ENCODE data around the gene SORCS3.
A peak's percentile ranks its signal among the peaks of the same experiment; 100 is the strongest.

SORCS3 gene

GRCh38 chr10:104766341-104766740 is 125.3 kb downstream of the SORCS3 start:
- no peak overlapping the region for H3K27ac ChIP-seq (replicated peaks)
- no peak for DNase-seq (ENCODE audit: low read depth in 1 of 2, low spot score in 1 of 2)
- H3K4me3 ChIP-seq (replicated peaks; ENCODE audit: insufficient read depth, low read length) = no peak overlapping the region
- TF ChIP-seq GABPA (IDR thresholded peaks at IDR 0.05; ENCODE audit: low read depth) = no peak
- no peaks in the 10 kb centered on the region for H3K27me3 ChIP-seq (ENCODE audit: insufficient read depth, poor library complexity, severe bottlenecking)

GRCh38 chr10:104767282-104767681 is 126.2 kb downstream of the SORCS3 start:
- Histone ChIP-seq H3K27ac (replicated peaks) (no peak overlapping the region), H3K27me3 (ENCODE audit: insufficient read depth, poor library complexity, severe bottlenecking) (no peaks in the 10 kb centered on the region), H3K4me3 (replicated peaks; ENCODE audit: insufficient read depth, low read length) (no peak overlapping the region)
- TF ChIP-seq CTCF (IDR thresholded peaks at IDR 0.05; ENCODE audit: insufficient read depth, low read length) = no peak
- TF ChIP-seq POLR2AphosphoS5 (IDR thresholded peaks at IDR 0.05; ENCODE audit: low read depth) = no peak
- no peak for TF ChIP-seq REST (IDR thresholded peaks at IDR 0.05; ENCODE audit: insufficient replicate concordance, low read depth)
- no peak for TF ChIP-seq SPI1 (IDR thresholded peaks at IDR 0.05; ENCODE audit: borderline replicate concordance, low read depth)
- no peak for TF ChIP-seq GABPA (IDR thresholded peaks at IDR 0.05; ENCODE audit: low read depth)
- DNase-seq (ENCODE audit: low read depth in 1 of 2, low spot score in 1 of 2) = peak in 1 of 2 experiments; percentile 6

- Histone ChIP-seq H3K27me3 (ENCODE audit: insufficient read depth, poor library complexity, severe bottlenecking) (no peaks in the 10 kb centered on the region), H3K4me3 (replicated peaks; ENCODE audit: insufficient read depth, low read length) (no peak overlapping the region), H3K27ac (replicated peaks) (no peak overlapping the region)
- DNase-seq (ENCODE audit: low read depth in 1 of 2, low spot score in 1 of 2) = no peak
- no peak for TF ChIP-seq GABPA (IDR thresholded peaks at IDR 0.05; ENCODE audit: low read depth)
- TF ChIP-seq SPI1 (IDR thresholded peaks at IDR 0.05; ENCODE audit: borderline replicate concordance, low read depth) = no peak
- TF ChIP-seq CTCF (IDR thresholded peaks at IDR 0.05; ENCODE audit: insufficient read depth, low read length) = no peak
- no peak for TF ChIP-seq REST (IDR thresholded peaks at IDR 0.05; ENCODE audit: insufficient replicate concordance, low read depth)
These were observed 126.7 kb downstream of the SORCS3 start for GRCh38 chr10:104767745-104768144.

GRCh38 chr10:104773105-104773504 is 132.0 kb downstream of the SORCS3 start:
- Histone ChIP-seq H3K27me3 (ENCODE audit: insufficient read depth, poor library complexity, severe bottlenecking) (no peaks in the 10 kb centered on the region), H3K27ac (replicated peaks) (no peak overlapping the region), H3K4me3 (replicated peaks; ENCODE audit: insufficient read depth, low read length) (no peak overlapping the region)
- no peak for TF ChIP-seq POLR2AphosphoS5 (IDR thresholded peaks at IDR 0.05; ENCODE audit: low read depth)
- TF ChIP-seq GABPA (IDR thresholded peaks at IDR 0.05; ENCODE audit: low read depth) = no peak
- no peak for TF ChIP-seq REST (IDR thresholded peaks at IDR 0.05; ENCODE audit: insufficient replicate concordance, low read depth)
- TF ChIP-seq CTCF (IDR thresholded peaks at IDR 0.05; ENCODE audit: insufficient read depth, low read length) = no peak
- TF ChIP-seq SPI1 (IDR thresholded peaks at IDR 0.05; ENCODE audit: borderline replicate concordance, low read depth) = no peak
- DNase-seq (ENCODE audit: low read depth in 1 of 2, low spot score in 1 of 2) = no peak

All from HL-60 (cell line).